ENCODE results near the gene CCDC149.

Gene CCDC149

GRCh38 chr4:24837781-24838180 lies 75.1 kb downstream of the CCDC149 start:
- DNase-seq, result no peak

- no peak for DNase-seq
These were observed 75.5 kb downstream of the CCDC149 start for GRCh38 chr4:24837336-24837735.

- no peak for DNase-seq
These were observed 76.1 kb downstream of the CCDC149 start for GRCh38 chr4:24836661-24837242.

GRCh38 chr4:24835696-24836095 lies 77.1 kb downstream of the CCDC149 start:
- DNase-seq, result no peak

- no peak for DNase-seq
These were observed 81.2 kb downstream of the CCDC149 start for GRCh38 chr4:24831637-24832036.

- DNase-seq, result no peak
These were observed 88.1 kb downstream of the CCDC149 start for GRCh38 chr4:24824720-24825119.

- no peak for DNase-seq
These were observed 92.3 kb downstream of the CCDC149 start for GRCh38 chr4:24820541-24820940.

- no peak for DNase-seq
These were observed 96.0 kb downstream of the CCDC149 start for GRCh38 chr4:24816797-24817196.

- DNase-seq, result no peak
These were observed 99.1 kb downstream of the CCDC149 start for GRCh38 chr4:24813732-24814131.

GRCh38 chr4:24810871-24811631 lies 101.8 kb downstream of the CCDC149 start:
- no peak for DNase-seq

- DNase-seq, result no peak
These were observed 102.9 kb downstream of the CCDC149 start for GRCh38 chr4:24809815-24810405.

GRCh38 chr4:24809376-24809775 lies 103.5 kb downstream of the CCDC149 start:
- DNase-seq, result no peak

GRCh38 chr4:24808955-24809354 lies 103.9 kb downstream of the CCDC149 start:
- no peak for DNase-seq

- DNase-seq, result no peak
These were observed 104.6 kb downstream of the CCDC149 start for GRCh38 chr4:24808261-24808660.

- DNase-seq, result no peak
These were observed 105.2 kb downstream of the CCDC149 start for GRCh38 chr4:24807611-24808010.

- DNase-seq, result no peak
These were observed 106.4 kb downstream of the CCDC149 start for GRCh38 chr4:24806206-24806990.

GRCh38 chr4:24805566-24805965 lies 107.3 kb downstream of the CCDC149 start:
- no peak for DNase-seq

- DNase-seq, result no peak
These were observed 107.8 kb downstream of the CCDC149 start for GRCh38 chr4:24805067-24805466.

GRCh38 chr4:24802648-24803047 lies 110.2 kb downstream of the CCDC149 start:
- DNase-seq, result no peak

GRCh38 chr4:24801136-24801855 lies 111.5 kb downstream of the CCDC149 start:
- DNase-seq, result no peak

- no peak for DNase-seq
These were observed 112.4 kb downstream of the CCDC149 start for GRCh38 chr4:24800325-24800895.

- DNase-seq, result no peak
These were observed 113.1 kb downstream of the CCDC149 start for GRCh38 chr4:24799544-24800324.

Measured in NCI-H748 treated with DMSO at 0.1 percent for 48 hours (cell line).